PC-3 (cell line): ENCODE results near the gene SDK1. TPM values are rescaled to one million over a fixed set of nuclear protein-coding genes. Genes with fewer than 3 reads are reported as not detected.

ENCODE experiments used
- ATAC-seq: fragments of 200-7000 bp; cut with Tn5 transposase; 2 replicates; pipeline ENCODE4 v1.9.1; 2020; ENCODE audit warnings: mild to moderate bottlenecking, moderate library complexity
- BruUV-seq: library from RNA; stranded (reverse); fragments of 400-500 nt; replicated peaks from 2 replicates; lab custom pipeline; 2021; lab: Mats Ljungman, UMichigan
- CTCF ChIA-PET: fragments of 300-600 bp; sonication (Branson Sonifier 250); formaldehyde crosslinking; loops from one replicate; lab custom pipeline; 2022; ENCODE audit warnings: antibody characterized with exemption; lab: Charles Lee
- POLR2A ChIA-PET: fragments of 300-600 bp; sonication (Branson Sonifier 250); formaldehyde crosslinking; loops from one replicate; lab custom pipeline; 2022; ENCODE audit warnings: antibody characterized with exemption; ENCODE audit not compliant: unreplicated experiment; lab: Charles Lee
- DNase-seq: peaks from one replicate; pipeline ENCODE4 v3.0.0-alpha.2; 2015
- H2AFZ ChIP-seq: fragments of 300-600 bp; sonication (generic); 2 replicates; pipeline ENCODE4 v1.6.0; 2016; ENCODE audit warnings: antibody characterized with exemption, low read length
- H3F3A ChIP-seq: fragments of 300-600 bp; sonication (generic); one replicate; pipeline ENCODE4 v1.6.0; 2017; ENCODE audit warnings: antibody characterized with exemption, low read length, control low read depth, mild to moderate bottlenecking; ENCODE audit not compliant: unreplicated experiment
- H3K27ac ChIP-seq: fragments of 300-600 bp; sonication (generic); 2 replicates; pipeline ENCODE4 v1.5.1; 2016; ENCODE audit warnings: mild to moderate bottlenecking, low read length
- H3K27me3 ChIP-seq: fragments of 300-600 bp; sonication (generic); 2 replicates; pipeline ENCODE4 v1.6.1; 2016; ENCODE audit warnings: low read length, mixed read lengths
- H3K36me3 ChIP-seq: fragments of 300-600 bp; sonication (generic); 2 replicates; pipeline ENCODE4 v1.6.1; 2016; ENCODE audit warnings: low read depth, mixed run types, low read length, mixed read lengths
- H3K4me1 ChIP-seq: fragments of 300-600 bp; sonication (generic); 2 replicates; pipeline ENCODE4 v1.5.1; 2016; ENCODE audit warnings: low read length; ENCODE audit not compliant: insufficient read depth
- H3K4me2 ChIP-seq: fragments of 300-600 bp; sonication (generic); 2 replicates; pipeline ENCODE4 v1.6.0; 2016; ENCODE audit warnings: low read length
- H3K4me3 ChIP-seq: fragments of 300-600 bp; sonication (generic); 2 replicates; pipeline ENCODE4 v1.5.1; 2016; ENCODE audit warnings: mild to moderate bottlenecking, low read length, mixed read lengths
- H3K79me2 ChIP-seq: fragments of 300-600 bp; sonication (generic); 2 replicates; pipeline ENCODE4 v1.6.1; 2017; ENCODE audit warnings: low read length, mixed read lengths
- H3K9ac ChIP-seq: fragments of 300-600 bp; sonication (generic); 2 replicates; pipeline ENCODE4 v1.6.0; 2016; ENCODE audit warnings: mild to moderate bottlenecking, low read length
- H3K9me2 ChIP-seq: fragments of 300-600 bp; sonication (generic); replicated peaks from 2 replicates; pipeline ENCODE4 v1.6.1; 2016; ENCODE audit warnings: mixed run types, low read length, mixed read lengths
- H3K9me3 ChIP-seq: fragments of 300-600 bp; sonication (generic); 2 replicates; pipeline ENCODE4 v1.6.1; 2016; ENCODE audit warnings: low read length, mixed read lengths
- H4K20me1 ChIP-seq: fragments of 300-600 bp; sonication (generic); 2 replicates; pipeline ENCODE4 v1.6.1; 2016; ENCODE audit warnings: low read length, mixed read lengths
- CTCF ChIP-seq: fragments of 300-600 bp; sonication (generic); conservative IDR thresholded peaks from 2 replicates; pipeline ENCODE4 v1.5.1; 2017; ENCODE audit warnings: antibody characterized with exemption, low read depth, mild to moderate bottlenecking, low read length
- EZH2 ChIP-seq: fragments of 300-600 bp; sonication (generic); IDR thresholded peaks from one replicate; pipeline ENCODE4 v1.6.1; 2017; ENCODE audit warnings: antibody characterized with exemption, mild to moderate bottlenecking, low read length; ENCODE audit not compliant: unreplicated experiment
- EZH2phosphoT487 ChIP-seq: fragments of 300-600 bp; sonication (generic); IDR thresholded peaks from 2 replicates; pipeline ENCODE4 v1.6.1; 2018; ENCODE audit warnings: mild to moderate bottlenecking, antibody characterized with exemption, low read length, borderline replicate concordance
- intact Hi-C: fragments of 100-400 bp; cut with micrococcal nuclease; formaldehyde crosslinking; loops from 2 replicates; pipeline ENCODE4 v1.9.0; 2023
- total RNA-seq: library from RNA; depleted of rRNA; stranded (reverse); fragments of >200 nt; gene quantifications from 2 replicates; pipeline ENCODE4 v1.2.3, GENCODE V29; 2014

Gene SDK1
- total RNA-seq, 1 experiment from 2014 or later, result 2.8 TPM

- H3K9me2 ChIP-seq, result no peaks in the 10 kb centered on the region
- H3K27me3 ChIP-seq, result no peaks in the 10 kb centered on the region
- BruUV-seq, result TSS peak; percentile 94
- H3K4me1 ChIP-seq, result no peaks in the 10 kb centered on the region
- H3K79me2 ChIP-seq, result no peaks in the 10 kb centered on the region
- no peaks in the 10 kb centered on the region for H3K36me3 ChIP-seq
- H2AFZ ChIP-seq, result no peak overlapping the region
- no peak overlapping the region for H3K27ac ChIP-seq
- TF ChIP-seq CTCF (no peak), EZH2 (no peak), EZH2phosphoT487 (no peak)
- ATAC-seq, result peak; percentile 89
- no peaks in the 10 kb centered on the region for H4K20me1 ChIP-seq
- H3K9ac ChIP-seq, result no peak overlapping the region
- no peaks in the 10 kb centered on the region for H3K9me3 ChIP-seq
- H3F3A ChIP-seq, result no peaks in the 10 kb centered on the region
- CTCF ChIA-PET, result interaction anchor here (0.7 kb wide), 1 partner anchor 230 kb away, joined by 3 read pairs; no protein-coding TSS in a partner anchor
- DNase-seq, result peak; percentile 2
- POLR2A ChIA-PET, result interaction anchor here (1.1 kb wide), 1 partner anchor 17 kb away, joined by 5 read pairs; no protein-coding TSS in a partner anchor
- intact Hi-C loops, result no loop called here
- H3K4me2 ChIP-seq, result no peak overlapping the region
- H3K4me3 ChIP-seq, result no peak overlapping the region
Observed at GRCh38 chr7:4151926-4152549, 851.0 kb downstream of the SDK1 start.

GRCh38 chr7:4154882-4155535 lies 854.0 kb downstream of the SDK1 start:
- Histone ChIP-seq H3F3A (no peaks in the 10 kb centered on the region), H3K4me3 (no peak overlapping the region), H3K79me2 (no peaks in the 10 kb centered on the region), H4K20me1 (no peaks in the 10 kb centered on the region), H3K4me2 (no peak overlapping the region), H3K27me3 (no peaks in the 10 kb centered on the region), H2AFZ (no peak overlapping the region), H3K4me1 (peaks cover 12% of the 10 kb centered on the region), H3K36me3 (no peaks in the 10 kb centered on the region), H3K9me2 (no peaks in the 10 kb centered on the region), H3K27ac (no peak overlapping the region), H3K9ac (no peak overlapping the region), H3K9me3 (no peaks in the 10 kb centered on the region)
- ChIA-PET POLR2A (interaction anchor here (0.5 kb wide), 1 partner anchor 167 kb away, joined by 8 read pairs; no protein-coding TSS in a partner anchor), CTCF (no interaction called here)
- no peak for TF ChIP-seq CTCF
- no TSS peak for BruUV-seq
- intact Hi-C loops, result loop anchor here (5.0 kb wide), 1 partner anchor 238 kb away; no protein-coding TSS in a partner anchor
- DNase-seq (no peak), ATAC-seq (no peak)

GRCh38 chr7:4156190-4156589 lies 855.1 kb downstream of the SDK1 start:
- Histone ChIP-seq H4K20me1 (no peaks in the 10 kb centered on the region), H2AFZ (no peak overlapping the region), H3F3A (no peaks in the 10 kb centered on the region), H3K36me3 (no peaks in the 10 kb centered on the region), H3K4me1 (peaks cover 20% of the 10 kb centered on the region), H3K4me3 (no peak overlapping the region), H3K4me2 (no peak overlapping the region), H3K27me3 (no peaks in the 10 kb centered on the region), H3K27ac (no peak overlapping the region), H3K9me3 (no peaks in the 10 kb centered on the region), H3K79me2 (no peaks in the 10 kb centered on the region), H3K9me2 (no peaks in the 10 kb centered on the region), H3K9ac (no peak overlapping the region)
- ChIA-PET POLR2A (no interaction called here), CTCF (no interaction called here)
- no TSS peak for BruUV-seq
- DNase-seq, result no peak
- no peak for ATAC-seq
- TF ChIP-seq EZH2phosphoT487 (no peak), EZH2 (no peak), CTCF (no peak)
- intact Hi-C loops, result loop anchor here (5.0 kb wide), 1 partner anchor 239 kb away; no protein-coding TSS in a partner anchor
